ENCODE data around the gene UTP15.

GRCh38 chr5:73528248-73528647, 37.3 kb upstream of the UTP15 start:
- no peak for TF ChIP-seq POLR2A (IDR thresholded peaks at IDR 0.05)
- no peak for TF ChIP-seq CTCF (IDR thresholded peaks at IDR 0.05)

Data from heart left ventricle (tissue), 13 donors.